GM18868 (cell line): ENCODE results near the gene AP4M1.

Source experiments
- ATAC-seq: cut with Tn5 transposase; IDR thresholded peaks from one replicate; pipeline ENCODE4 v1.9.1; 2021; ENCODE audit warnings: mild to moderate bottlenecking, moderate library complexity; ENCODE audit not compliant: unreplicated experiment

The AP4M1 gene

DNA sequence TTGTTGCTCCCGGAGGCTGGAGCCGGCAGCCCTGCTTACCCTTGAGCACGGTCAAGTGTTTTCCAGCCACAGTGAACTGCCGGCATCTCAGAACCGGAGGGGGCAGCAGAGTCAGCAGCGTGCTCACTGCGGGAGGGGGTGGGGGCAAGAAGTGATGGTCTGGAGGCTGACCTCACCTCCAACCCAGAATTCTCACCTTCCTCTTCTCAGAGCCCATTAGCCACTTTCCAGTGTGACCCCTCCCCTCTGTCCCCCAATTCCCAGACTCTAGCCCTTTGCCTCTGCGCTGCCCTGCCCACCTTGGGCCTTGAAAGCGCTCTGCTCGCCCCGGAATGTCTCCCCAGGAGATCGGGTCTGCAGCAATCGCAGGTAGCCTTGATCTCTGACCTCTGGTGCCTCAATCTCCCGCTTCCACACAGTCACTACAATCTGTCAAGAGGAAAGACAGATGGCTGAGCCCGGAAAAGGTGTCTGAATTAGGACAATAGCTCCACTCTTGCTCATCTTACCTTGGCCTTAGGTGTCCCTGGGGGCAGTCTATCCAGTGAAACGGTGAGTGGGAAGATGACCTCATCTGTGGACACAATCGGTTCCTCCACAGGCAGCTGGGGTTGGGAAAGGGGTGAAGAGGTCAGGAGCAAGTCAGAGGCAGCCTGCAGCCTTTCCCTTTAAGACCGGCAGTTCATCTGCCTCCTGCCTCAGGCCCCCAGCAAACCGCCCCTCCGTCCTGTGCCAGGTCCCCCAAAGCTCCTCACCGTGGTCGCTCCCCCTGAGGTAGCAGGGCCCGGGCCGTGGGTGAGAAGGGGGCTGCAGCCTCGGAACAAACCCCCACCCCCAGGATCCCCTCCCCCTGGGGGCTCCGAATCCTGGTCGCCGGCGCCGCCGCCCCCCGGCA lies 56.1 kb downstream of the AP4M1 start:
- ATAC-seq, result no peak
